Right kidney (tissue), 1 donor: ENCODE results near the gene CSNK1D.
"Not testable (repeated sequence)": the region's sequence is repeated elsewhere in the genome, so short reads cannot be mapped to it uniquely, and the experiment has no call there.

Source experiments
- DNase-seq: peaks from one replicate; pipeline ENCODE4 v3.0.0-alpha.2; 2016

CSNK1D gene

GRCh38 chr17:82215095-82215971, 58.2 kb downstream of the CSNK1D start:
- peak; percentile 16 for DNase-seq

GRCh38 chr17:82214012-82214628, 59.4 kb downstream of the CSNK1D start:
- DNase-seq = no peak

- DNase-seq = peak; percentile 86
Observed at GRCh38 chr17:82213251-82214011, 60.1 kb downstream of the CSNK1D start.

- DNase-seq = peak; percentile 86
Observed at GRCh38 chr17:82212331-82213250, 60.9 kb downstream of the CSNK1D start, which contains the start of gene CCDC57. Gene CCDC57 (minus strand): TSS chr17:82212842. CDS start chr17:82201944, 10,898 bp downstream.

GRCh38 chr17:82210655-82211054, 62.8 kb downstream of the CSNK1D start:
- DNase-seq = not testable (repeated sequence)

GRCh38 chr17:82205720-82206508, 67.6 kb downstream of the CSNK1D start:
- DNase-seq = peak; percentile 64

GRCh38 chr17:82204831-82205719, 68.4 kb downstream of the CSNK1D start:
- DNase-seq = no peak

- DNase-seq = no peak
Observed at GRCh38 chr17:82203920-82204319, 69.6 kb downstream of the CSNK1D start.

- no peak for DNase-seq
Observed at GRCh38 chr17:82202981-82203380, 70.5 kb downstream of the CSNK1D start.

- DNase-seq = peak; percentile 38
Observed at GRCh38 chr17:82201498-82201910, 72.0 kb downstream of the CSNK1D start.

GRCh38 chr17:82200743-82201497, 72.6 kb downstream of the CSNK1D start:
- DNase-seq = no peak

GRCh38 chr17:82200135-82200534, 73.4 kb downstream of the CSNK1D start:
- DNase-seq = no peak

- no peak for DNase-seq
Observed at GRCh38 chr17:82199496-82199895, 74.0 kb downstream of the CSNK1D start.

GRCh38 chr17:82198092-82198491, 75.4 kb downstream of the CSNK1D start:
- DNase-seq = no peak

- no peak for DNase-seq
Observed at GRCh38 chr17:82195675-82196672, 77.5 kb downstream of the CSNK1D start.

GRCh38 chr17:82194765-82195164, 78.7 kb downstream of the CSNK1D start:
- no peak for DNase-seq

GRCh38 chr17:82193520-82194220, 79.8 kb downstream of the CSNK1D start:
- no peak for DNase-seq
